ENCODE measurements around the gene GATAD2B. TPM values are rescaled to one million over a fixed set of nuclear protein-coding genes. Genes with fewer than 3 reads are reported as not detected.
A peak's percentile ranks its signal among the peaks of the same experiment; 100 is the strongest.

Gene GATAD2B
- total RNA-seq, 4 donors from 2014 or later, result 20.1 to 28.8 (median 21.5) TPM

GRCh38 chr1:153816283-153816889 is 106.4 kb downstream of the GATAD2B start:
- TF ChIP-seq CTCF (IDR thresholded peaks at IDR 0.05), result no peak
- no peak for TF ChIP-seq POLR2A (IDR thresholded peaks at IDR 0.05)
- H3K27me3 ChIP-seq, result no peaks in the 10 kb centered on the region
- no peak overlapping the region for H3K4me3 ChIP-seq (replicated peaks in 1 of 3)
- H3K9me3 ChIP-seq, result no peaks in the 10 kb centered on the region
- WGBS, 2 donors, result 87 to 94% methylated on average over 13 of the region's 13 CpGs
- DNase-seq, result no peak
- intact Hi-C loops (cut with DNase I), result no loop called here
- H3K27ac ChIP-seq, result no peak overlapping the region
- no peaks in the 10 kb centered on the region for H3K4me1 ChIP-seq
- H3K36me3 ChIP-seq, result peaks cover 50 to 63% of the 10 kb centered on the region in 2 donors

DNA sequence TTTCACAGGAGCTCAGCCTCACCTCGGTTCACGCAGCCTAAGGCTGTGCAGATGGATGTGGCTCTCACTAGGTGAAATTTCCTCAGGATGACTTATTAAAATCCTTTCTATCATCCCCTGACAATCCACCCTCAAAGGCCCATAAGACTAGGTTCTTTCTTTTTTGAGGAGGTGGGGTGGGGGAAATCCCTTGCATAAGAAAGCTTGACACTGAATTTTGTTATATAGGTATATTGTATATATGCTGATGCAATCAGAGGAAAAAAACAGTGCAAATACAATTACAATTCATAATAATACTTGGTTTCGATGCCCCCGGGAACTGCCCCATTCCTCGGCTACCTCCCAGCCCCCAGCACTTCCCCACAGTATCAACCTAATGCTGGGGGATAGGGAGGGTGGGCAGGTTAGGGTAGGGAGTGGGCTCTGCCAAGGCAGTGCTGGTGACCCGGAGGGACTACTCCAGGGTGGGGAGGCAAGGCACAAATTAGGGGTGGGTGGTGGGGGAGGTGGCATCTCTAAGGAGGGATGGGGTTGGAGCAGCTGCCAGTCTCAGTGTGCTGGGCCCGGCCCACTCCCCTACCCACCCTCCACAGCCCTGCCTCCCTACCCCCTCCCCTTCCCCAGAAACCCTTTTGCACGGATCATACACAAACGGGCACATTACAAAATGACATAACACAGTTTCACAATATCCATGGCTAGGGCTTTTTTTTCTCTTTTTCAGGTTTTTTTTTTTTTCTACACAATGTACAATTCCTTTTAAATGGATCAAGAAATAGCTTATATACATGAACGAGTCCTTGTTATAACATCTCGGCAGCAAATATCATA is 116.7 kb downstream of the GATAD2B start:
- intact Hi-C loops (cut with DNase I), result no loop called here
- Histone ChIP-seq H3K27me3 (no peaks in the 10 kb centered on the region), H3K4me3 (replicated peaks in 1 of 3) (no peak overlapping the region), H3K9me3 (no peaks in the 10 kb centered on the region), H3K27ac (peak overlapping the region in 2 of 3 donors; percentile 37 to 38), H3K4me1 (peaks cover 0 to 14% of the 10 kb centered on the region in 2 donors), H3K36me3 (peaks cover 24 to 32% of the 10 kb centered on the region in 2 donors)
- DNase-seq, result no peak
- TF ChIP-seq POLR2A (IDR thresholded peaks at IDR 0.05) (no peak), CTCF (IDR thresholded peaks at IDR 0.05) (no peak)
- whole genome bisulfite sequencing, 2 donors, result 81 to 86% methylated on average over 11 of the region's 11 CpGs

GRCh38 chr1:153805042-153805745 is 117.6 kb downstream of the GATAD2B start:
- WGBS, 2 donors, result 69 to 71% methylated on average over 5 of the region's 5 CpGs
- Histone ChIP-seq H3K9me3 (no peaks in the 10 kb centered on the region), H3K27me3 (no peaks in the 10 kb centered on the region), H3K4me3 (replicated peaks in 1 of 3) (no peak overlapping the region), H3K27ac (peak overlapping the region in 2 of 3 donors; percentile 37 to 38), H3K4me1 (peaks cover 0 to 14% of the 10 kb centered on the region in 2 donors), H3K36me3 (peaks cover 15 to 23% of the 10 kb centered on the region in 2 donors)
- peak; percentile 34 to 37 for DNase-seq
- TF ChIP-seq POLR2A (IDR thresholded peaks at IDR 0.05) (no peak), CTCF (IDR thresholded peaks at IDR 0.05) (no peak)
- intact Hi-C loops (cut with DNase I), result no loop called here

GRCh38 chr1:153804112-153804511 is 118.7 kb downstream of the GATAD2B start:
- peak overlapping the region in 2 of 3 donors; percentile 14 to 17 for H3K27ac ChIP-seq
- H3K4me3 ChIP-seq (replicated peaks in 1 of 3), result no peak overlapping the region
- H3K9me3 ChIP-seq, result no peaks in the 10 kb centered on the region
- WGBS, 2 donors, result 63 to 76% methylated on average over 2 of the region's 2 CpGs
- DNase-seq, result no peak
- H3K36me3 ChIP-seq, result peaks cover 9 to 13% of the 10 kb centered on the region in 2 donors
- intact Hi-C loops (cut with DNase I), result no loop called here
- no peaks in the 10 kb centered on the region for H3K27me3 ChIP-seq
- H3K4me1 ChIP-seq, result peaks cover 0 to 14% of the 10 kb centered on the region in 2 donors
- TF ChIP-seq CTCF (IDR thresholded peaks at IDR 0.05) (no peak), POLR2A (IDR thresholded peaks at IDR 0.05) (no peak)

Measured in thyroid gland (tissue), 4 donors.